K562 treated with DMSO at 1 percent for 4 hours (cell line): ENCODE results near the gene KCNH3. TPM values are rescaled to one million over a fixed set of nuclear protein-coding genes. Genes with fewer than 3 reads are reported as not detected.

ENCODE experiments used
- total RNA-seq: library from RNA; unstranded; fragments of 300-600 nt; gene quantifications from 2 replicates; pipeline ENCODE4 v1.2.3, GENCODE V29; 2022; ENCODE audit not compliant: insufficient read depth

The KCNH3 gene, protein sequence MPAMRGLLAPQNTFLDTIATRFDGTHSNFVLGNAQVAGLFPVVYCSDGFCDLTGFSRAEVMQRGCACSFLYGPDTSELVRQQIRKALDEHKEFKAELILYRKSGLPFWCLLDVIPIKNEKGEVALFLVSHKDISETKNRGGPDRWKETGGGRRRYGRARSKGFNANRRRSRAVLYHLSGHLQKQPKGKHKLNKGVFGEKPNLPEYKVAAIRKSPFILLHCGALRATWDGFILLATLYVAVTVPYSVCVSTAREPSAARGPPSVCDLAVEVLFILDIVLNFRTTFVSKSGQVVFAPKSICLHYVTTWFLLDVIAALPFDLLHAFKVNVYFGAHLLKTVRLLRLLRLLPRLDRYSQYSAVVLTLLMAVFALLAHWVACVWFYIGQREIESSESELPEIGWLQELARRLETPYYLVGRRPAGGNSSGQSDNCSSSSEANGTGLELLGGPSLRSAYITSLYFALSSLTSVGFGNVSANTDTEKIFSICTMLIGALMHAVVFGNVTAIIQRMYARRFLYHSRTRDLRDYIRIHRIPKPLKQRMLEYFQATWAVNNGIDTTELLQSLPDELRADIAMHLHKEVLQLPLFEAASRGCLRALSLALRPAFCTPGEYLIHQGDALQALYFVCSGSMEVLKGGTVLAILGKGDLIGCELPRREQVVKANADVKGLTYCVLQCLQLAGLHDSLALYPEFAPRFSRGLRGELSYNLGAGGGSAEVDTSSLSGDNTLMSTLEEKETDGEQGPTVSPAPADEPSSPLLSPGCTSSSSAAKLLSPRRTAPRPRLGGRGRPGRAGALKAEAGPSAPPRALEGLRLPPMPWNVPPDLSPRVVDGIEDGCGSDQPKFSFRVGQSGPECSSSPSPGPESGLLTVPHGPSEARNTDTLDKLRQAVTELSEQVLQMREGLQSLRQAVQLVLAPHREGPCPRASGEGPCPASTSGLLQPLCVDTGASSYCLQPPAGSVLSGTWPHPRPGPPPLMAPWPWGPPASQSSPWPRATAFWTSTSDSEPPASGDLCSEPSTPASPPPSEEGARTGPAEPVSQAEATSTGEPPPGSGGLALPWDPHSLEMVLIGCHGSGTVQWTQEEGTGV
- 0.19 TPM in 1 of 2 replicates, not detected in the other for total RNA-seq

DNA sequence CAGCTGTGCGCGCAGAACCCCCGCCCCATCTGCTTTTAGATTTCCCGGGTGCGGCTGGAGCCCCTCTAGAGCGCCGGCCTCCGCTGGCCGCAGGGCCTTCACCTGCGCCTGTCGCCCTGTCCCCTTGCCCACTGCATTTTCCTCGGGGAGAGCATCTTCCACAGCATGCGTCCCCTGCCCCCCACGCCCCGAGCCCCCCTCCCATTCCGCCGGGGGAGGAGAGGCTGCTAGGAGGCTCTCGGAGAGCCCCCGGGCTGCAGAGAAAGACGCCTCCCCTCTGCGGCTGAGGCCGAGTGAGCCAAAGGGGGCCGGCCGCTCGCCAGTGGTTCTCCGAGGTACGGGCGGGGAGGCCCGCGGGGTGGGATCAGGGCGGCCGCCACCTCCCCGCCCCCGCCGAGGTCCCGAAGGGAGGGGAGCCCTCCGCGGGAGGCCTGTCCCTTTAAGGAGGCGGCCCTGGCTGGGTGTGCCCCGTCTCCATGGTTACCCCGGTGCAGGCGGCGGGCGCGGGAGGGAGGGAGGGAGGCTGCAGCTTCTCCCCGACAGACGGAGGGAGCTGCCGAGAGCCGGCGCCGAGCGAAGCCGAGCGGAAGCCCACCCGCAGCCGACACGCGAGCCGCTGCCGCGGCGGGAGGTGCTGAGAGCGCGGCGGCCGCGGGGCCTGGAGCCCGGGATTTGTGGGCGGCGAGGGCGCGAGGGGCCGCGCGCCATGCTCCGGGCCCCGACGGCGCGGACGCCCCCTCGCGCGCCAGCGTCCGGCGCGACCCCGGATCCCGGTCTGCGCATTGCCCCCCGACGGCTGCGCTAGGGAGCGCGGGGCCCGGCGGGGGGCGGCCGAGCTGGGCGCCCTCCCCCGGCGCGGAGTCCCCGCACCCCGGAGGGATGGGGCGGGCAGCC is at the start of gene KCNH3:
TSS of gene KCNH3 (plus strand) at position 521 of the 894 bp plus-strand sequence. CDS start 387 bp downstream, outside the sequence.

DNA sequence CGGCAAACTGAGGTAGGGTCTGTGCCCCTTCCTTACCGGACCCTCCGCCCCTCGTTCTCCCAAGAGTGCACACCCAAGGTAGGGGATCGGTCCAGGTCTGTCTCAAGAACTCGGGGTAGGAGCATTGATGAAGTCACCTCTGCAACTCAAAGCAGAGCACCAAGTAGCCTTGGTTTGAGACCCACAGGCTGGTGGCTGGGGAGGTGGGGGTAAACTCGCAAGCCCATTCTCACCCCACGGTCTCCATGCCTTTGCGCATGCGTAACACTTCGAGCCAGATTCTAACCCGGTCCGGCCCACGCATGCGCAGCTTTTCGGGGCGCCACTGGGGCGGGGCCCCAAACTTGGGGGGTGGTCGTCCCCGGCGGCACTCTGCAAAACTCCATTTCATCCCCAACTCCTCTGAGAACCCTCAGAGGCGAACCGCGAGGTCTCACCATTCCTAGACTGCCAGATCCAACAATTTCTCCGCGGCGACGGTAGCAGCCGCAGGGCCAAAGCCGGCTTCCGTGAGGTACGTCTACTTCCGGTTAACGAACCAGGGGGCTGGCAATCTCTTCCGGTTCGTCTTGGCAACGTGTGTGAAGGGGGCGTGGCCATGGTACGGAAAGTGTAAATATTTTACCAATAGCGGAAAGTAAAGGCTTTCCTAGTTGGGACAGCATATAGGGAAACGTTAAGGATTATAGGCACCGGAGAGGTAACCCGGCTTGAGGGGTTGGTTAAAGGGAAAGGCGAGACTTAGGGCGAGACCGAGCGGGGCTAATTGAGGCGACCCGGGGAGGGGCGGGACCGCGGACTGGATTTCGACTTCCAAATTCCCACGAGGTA is 29.0 kb downstream of the KCNH3 start, which contains the start of gene MCRS1:
TSS of gene MCRS1 (minus strand) at position 532 of the 831 bp plus-strand sequence. CDS start 1,411 bp downstream, outside the sequence.

DNA sequence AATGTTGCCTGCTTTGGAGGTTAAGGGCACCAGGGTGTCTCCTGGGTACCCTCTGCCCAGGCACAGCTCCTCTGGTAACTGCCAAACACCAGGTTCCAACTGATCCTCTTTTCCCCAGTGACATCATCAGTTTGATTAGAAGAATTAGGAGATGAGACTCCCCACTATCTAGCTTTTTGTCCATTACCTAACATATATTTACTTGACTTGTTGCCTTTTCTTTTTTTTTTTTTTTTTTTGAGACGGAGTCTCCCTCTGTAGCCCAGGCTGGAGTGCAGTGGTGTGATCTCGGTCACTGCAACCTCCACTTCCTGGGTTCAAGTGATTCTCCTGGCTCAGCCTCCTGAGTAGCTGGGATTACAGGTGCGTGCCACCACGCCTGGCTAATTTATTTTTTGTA is 66.7 kb downstream of the KCNH3 start, which contains the start of gene FAM186B:
TSS of gene FAM186B (minus strand) at position 101 of the 400 bp plus-strand sequence. CDS start 162 bp downstream, outside the sequence.

Other genes with a start within 250 kb of the KCNH3 start
- 1.4 and 3.5 TPM in 2 replicates for gene PRPH, start 243.9 kb upstream of the KCNH3 start, total RNA-seq
- gene TROAP, start 215.8 kb upstream of the KCNH3 start, total RNA-seq = 44.7 and 69.4 TPM in 2 replicates
- 1.7 and 2.1 TPM in 2 replicates for gene C1QL4, start 201.8 kb upstream of the KCNH3 start, total RNA-seq
- gene DNAJC22, start 192.1 kb upstream of the KCNH3 start, total RNA-seq = 0.35 TPM in 1 of 2 replicates, not detected in the other
- 12.8 and 13.6 TPM in 2 replicates for gene SPATS2, start 171.6 kb upstream of the KCNH3 start, total RNA-seq
- 61.9 and 72.3 TPM in 2 replicates for gene MCRS1, start 29.1 kb downstream of the KCNH3 start, total RNA-seq
- gene FAM186B, start 66.6 kb downstream of the KCNH3 start, total RNA-seq = 0.56 and 0.69 TPM in 2 replicates
- gene PRPF40B, start 84.5 kb downstream of the KCNH3 start, total RNA-seq = 2.4 and 5.5 TPM in 2 replicates
- gene FMNL3, start 168.4 kb downstream of the KCNH3 start, total RNA-seq = 5.4 and 7.8 TPM in 2 replicates
- gene TMBIM6, start 202.5 kb downstream of the KCNH3 start, total RNA-seq = 467 and 471 TPM in 2 replicates